ENCODE results near the gene ATXN7L1.

DNA sequence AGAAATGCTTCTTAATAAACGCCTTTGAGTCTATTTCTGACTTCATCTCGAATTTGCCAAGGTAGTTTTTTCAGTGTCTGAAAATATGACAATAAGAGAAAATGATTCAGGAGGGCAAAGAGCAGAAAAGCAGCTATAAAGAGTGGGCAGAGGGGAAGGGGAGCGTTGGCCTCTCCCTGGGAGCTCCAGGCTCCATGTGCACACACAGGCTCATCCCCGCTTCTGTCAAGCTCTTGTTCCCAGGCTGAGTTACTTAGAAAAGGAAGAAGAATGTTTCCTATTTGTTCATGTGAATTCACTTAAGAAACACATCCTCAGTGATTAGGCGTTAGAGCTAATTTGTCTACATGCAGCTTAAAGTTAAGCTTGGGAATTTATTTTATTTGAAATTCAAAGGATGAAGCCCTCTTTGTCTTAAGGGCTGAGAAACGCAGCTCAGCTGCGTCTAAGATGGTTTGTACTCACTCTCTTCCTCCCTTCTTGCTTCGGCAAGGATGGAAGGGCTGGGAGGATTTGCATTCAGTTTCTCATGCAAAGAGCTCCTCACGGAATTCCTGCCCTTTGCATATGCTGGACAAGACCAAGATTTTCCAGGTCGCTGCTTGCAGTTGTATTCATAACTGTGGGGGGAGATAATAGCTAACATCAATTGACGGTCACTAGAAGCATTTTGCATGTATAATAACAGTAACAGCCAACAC is 29.0 kb upstream of the ATXN7L1 start:
- TF ChIP-seq FOXM1 (IDR thresholded peaks at IDR 0.05; ENCODE audit: borderline replicate concordance, low read depth) (no peak), TAF1 (IDR thresholded peaks at IDR 0.05; ENCODE audit: low read depth) (no peak), TEAD4 (IDR thresholded peaks at IDR 0.05) (no peak), RAD21 (IDR thresholded peaks at IDR 0.05; ENCODE audit: low read depth) (no peak), CREB1 (IDR thresholded peaks at IDR 0.05; ENCODE audit: low read depth) (no peak), EGR1 (IDR thresholded peaks at IDR 0.05) (no peak), EP300 (IDR thresholded peaks at IDR 0.05; ENCODE audit: borderline replicate concordance) (no peak)
- TF ChIP-seq, protein P1, sequence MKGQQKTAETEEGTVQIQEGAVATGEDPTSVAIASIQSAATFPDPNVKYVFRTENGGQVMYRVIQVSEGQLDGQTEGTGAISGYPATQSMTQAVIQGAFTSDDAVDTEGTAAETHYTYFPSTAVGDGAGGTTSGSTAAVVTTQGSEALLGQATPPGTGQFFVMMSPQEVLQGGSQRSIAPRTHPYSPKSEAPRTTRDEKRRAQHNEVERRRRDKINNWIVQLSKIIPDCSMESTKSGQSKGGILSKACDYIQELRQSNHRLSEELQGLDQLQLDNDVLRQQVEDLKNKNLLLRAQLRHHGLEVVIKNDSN (IDR thresholded peaks at IDR 0.05), result no peak
- TF ChIP-seq, protein P2, sequence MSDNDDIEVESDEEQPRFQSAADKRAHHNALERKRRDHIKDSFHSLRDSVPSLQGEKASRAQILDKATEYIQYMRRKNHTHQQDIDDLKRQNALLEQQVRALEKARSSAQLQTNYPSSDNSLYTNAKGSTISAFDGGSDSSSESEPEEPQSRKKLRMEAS (IDR thresholded peaks at IDR 0.05), result no peak

Data from Ishikawa (cell line).